Keratinocyte (primary cell): ENCODE measurements around the gene MLLT1. TPM values are rescaled to one million over a fixed set of nuclear protein-coding genes. Genes with fewer than 3 reads are reported as not detected.

Experiments used
- DNase-seq: peaks from one replicate; pipeline ENCODE4 v3.0.0-alpha.2; 2011; ENCODE audit warnings: low read depth, missing footprints, low spot score
- FAIRE-seq: peaks from 2 replicates; lab custom pipeline; 2011; peaks lifted over from hg19 to GRCh38; lab: Jason Lieb, UNC
- H2AFZ ChIP-seq: 2 replicates; pipeline ENCODE4 v1.6.0; 2012; ENCODE audit warnings: low read length, control low read depth, inconsistent platforms; ENCODE audit not compliant: control insufficient read depth
- H3K27ac ChIP-seq: 2 replicates; pipeline ENCODE4 v1.5.1; 2011; ENCODE audit warnings: low read length; ENCODE audit not compliant: control insufficient read depth, insufficient read depth
- H3K27me3 ChIP-seq: 3 replicates; pipeline ENCODE4 v1.6.0; 2011; ENCODE audit warnings: low read length; ENCODE audit not compliant: control insufficient read depth, insufficient read depth; ENCODE audit errors: extremely low read depth
- H3K36me3 ChIP-seq, 2 experiments: 2 replicates in 1 of 2; 3 replicates in 1 of 2; pipeline ENCODE4 v1.5.1; 2011; ENCODE audit warnings: low read length in 2 of 2, mild to moderate bottlenecking in 1 of 2; ENCODE audit not compliant: control insufficient read depth in 2 of 2, insufficient read depth in 2 of 2; ENCODE audit errors: extremely low read depth in 1 of 2
- H3K4me1 ChIP-seq: 3 replicates; pipeline ENCODE4 v1.5.1; 2011; ENCODE audit warnings: low read length; ENCODE audit not compliant: control insufficient read depth, insufficient read depth; ENCODE audit errors: extremely low read depth
- H3K4me2 ChIP-seq: 3 replicates; pipeline ENCODE4 v1.6.0; 2011; ENCODE audit warnings: low read depth, low read length; ENCODE audit not compliant: control insufficient read depth, insufficient read depth; ENCODE audit errors: extremely low read depth
- H3K4me3 ChIP-seq, 3 experiments: fragments of 200-600 bp in 1 of 3; sonication (generic) in 1 of 3; 2 replicates in 2 of 3; 3 replicates in 1 of 3; pipeline ENCODE4 v1.5.1; 2011 to 2016; ENCODE audit warnings: low read length in 3 of 3, mild to moderate bottlenecking in 3 of 3, control low read depth in 2 of 3, inconsistent platforms in 1 of 3, low read depth in 1 of 3, mixed read lengths in 1 of 3, mixed run types in 1 of 3, moderate library complexity in 1 of 3; ENCODE audit not compliant: control insufficient read depth in 2 of 3, insufficient read depth in 2 of 3; ENCODE audit errors: extremely low read depth in 1 of 3
- H3K79me2 ChIP-seq: 2 replicates; pipeline ENCODE4 v1.6.0; 2012; ENCODE audit warnings: low read length; ENCODE audit not compliant: control insufficient read depth, insufficient read depth
- H3K9ac ChIP-seq: 3 replicates; pipeline ENCODE4 v1.6.0; 2011; ENCODE audit warnings: low read length; ENCODE audit not compliant: control insufficient read depth, insufficient read depth; ENCODE audit errors: extremely low read depth
- H3K9me1 ChIP-seq: 3 replicates; pipeline ENCODE4 v1.6.0; 2011; ENCODE audit warnings: low read length; ENCODE audit not compliant: control insufficient read depth, insufficient read depth; ENCODE audit errors: extremely low read depth
- H3K9me3 ChIP-seq: 2 replicates; pipeline ENCODE4 v1.5.1; 2012; ENCODE audit warnings: low read depth, low read length; ENCODE audit not compliant: control insufficient read depth
- H4K20me1 ChIP-seq: 3 replicates; pipeline ENCODE4 v1.6.0; 2011; ENCODE audit warnings: low read length; ENCODE audit not compliant: control insufficient read depth, insufficient read depth; ENCODE audit errors: extremely low read depth
- CTCF ChIP-seq, 3 experiments: IDR thresholded peaks in 1 of 3; conservative IDR thresholded peaks in 1 of 3; optimal IDR thresholded peaks in 1 of 3; 2 replicates in 2 of 3; 3 replicates in 1 of 3; pipeline versions ENCODE3 to v1.5.1; 2011; ENCODE audit warnings: low read length in 3 of 3, mild to moderate bottlenecking in 3 of 3, moderate library complexity in 2 of 3, control low read depth in 1 of 3, inconsistent platforms in 1 of 3; ENCODE audit not compliant: insufficient read depth in 2 of 3; ENCODE audit errors: extremely low read depth in 1 of 3
- EZH2 ChIP-seq: IDR thresholded peaks from one replicate; pipeline ENCODE4 v1.6.1; 2012; ENCODE audit warnings: inconsistent platforms, mild to moderate bottlenecking, low read length, moderate library complexity
- dilution Hi-C: fragments of 300-500 bp; cut with MboI; formaldehyde crosslinking; loops from one replicate; pipeline ENCODE4 v1.7.0; 2020; ENCODE audit warnings: low sequenced_read_pairs; ENCODE audit not compliant: extremely low pct_ligation_motif_present
- polyA plus RNA-seq, 5 experiments: library from polyadenylated mRNA; depleted of rRNA in 3 of 5; stranded (reverse) in 3 of 5; stranded (forward) in 1 of 5; unstranded in 1 of 5; fragments of >200 nt; gene quantifications; 1 replicate in 1 of 5; 2 replicates in 3 of 5; 3 replicates in 1 of 5; pipeline versions ENCODE4 v1.2.1 to v1.2.3, GENCODE V29; 2011 to 2012; ENCODE audit warnings: missing spikeins in 2 of 5, low read depth in 1 of 5, low replicate concordance in 1 of 5

Gene MLLT1
- polyA plus RNA-seq, 1 donor (not counting 4 experiments of a cell fraction or from before 2014, with no cell fraction given), result 8.3 TPM

- H3K79me2 ChIP-seq, result no peaks in the 10 kb centered on the region
- DNase-seq (no peak), FAIRE-seq (no peak)
- H3K9ac ChIP-seq, result no peak overlapping the region
- no peak overlapping the region for H3K4me2 ChIP-seq
- no peaks in the 10 kb centered on the region for H3K27me3 ChIP-seq
- no peaks in the 10 kb centered on the region for H3K36me3 ChIP-seq
- H4K20me1 ChIP-seq, result no peaks in the 10 kb centered on the region
- dilution Hi-C loops, result no loop called here
- no peaks in the 10 kb centered on the region for H3K4me1 ChIP-seq
- H2AFZ ChIP-seq, result no peak overlapping the region
- no peak overlapping the region for H3K27ac ChIP-seq
- no peaks in the 10 kb centered on the region for H3K9me1 ChIP-seq
- no peak overlapping the region for H3K4me3 ChIP-seq
- no peak for TF ChIP-seq EZH2
- no peak for TF ChIP-seq CTCF (optimal IDR thresholded peaks at IDR 0.05 in 1 of 3, IDR thresholded peaks at IDR 0.05 in 1 of 3, conservative IDR thresholded peaks at IDR 0.05 in 1 of 3; ENCODE audit: extremely low read depth in 1 of 3, insufficient read depth in 2 of 3, low read length in 3 of 3)
- H3K9me3 ChIP-seq, result no peaks in the 10 kb centered on the region
These were observed 94.5 kb downstream of the MLLT1 start for GRCh38 chr19:6185093-6185834.

- peaks cover 7% of the 10 kb centered on the region for H3K27me3 ChIP-seq
- FAIRE-seq, result no peak
- H3K9ac ChIP-seq, result no peak overlapping the region
- H3K27ac ChIP-seq, result no peak overlapping the region
- dilution Hi-C loops, result no loop called here
- no peaks in the 10 kb centered on the region for H3K4me1 ChIP-seq
- no peak overlapping the region for H2AFZ ChIP-seq
- no peak overlapping the region for H3K4me3 ChIP-seq
- no peak overlapping the region for H3K4me2 ChIP-seq
- no peaks in the 10 kb centered on the region for H4K20me1 ChIP-seq
- no peak for TF ChIP-seq EZH2
- no peak for TF ChIP-seq CTCF (optimal IDR thresholded peaks at IDR 0.05 in 1 of 3, IDR thresholded peaks at IDR 0.05 in 1 of 3, conservative IDR thresholded peaks at IDR 0.05 in 1 of 3; ENCODE audit: extremely low read depth in 1 of 3, insufficient read depth in 2 of 3, low read length in 3 of 3)
- no peaks in the 10 kb centered on the region for H3K79me2 ChIP-seq
- DNase-seq, result no peak
- H3K36me3 ChIP-seq, result no peaks in the 10 kb centered on the region
- H3K9me1 ChIP-seq, result no peaks in the 10 kb centered on the region
- H3K9me3 ChIP-seq, result no peaks in the 10 kb centered on the region
These were observed 98.7 kb downstream of the MLLT1 start for GRCh38 chr19:6181119-6181518.
